HepG2 (cell line): ENCODE measurements around the gene ZNF653. TPM values are rescaled to one million over a fixed set of nuclear protein-coding genes. Genes with fewer than 3 reads are reported as not detected.

Experiments
- CHD4 ChIP-seq: fragments of 200-600 bp; sonication (generic); IDR thresholded peaks from 2 replicates; pipeline ENCODE4 v1.7.0; 2017; ENCODE audit warnings: mild to moderate bottlenecking, low read length, borderline replicate concordance
- CTCF ChIP-seq: sonication (generic); formaldehyde crosslinking; IDR thresholded peaks from 2 replicates; pipeline ENCODE4 v1.5.0; 2020; ENCODE audit warnings: mild to moderate bottlenecking, missing genetic modification reagents, moderate library complexity
- KDM1A ChIP-seq: IDR thresholded peaks from 2 replicates; pipeline ENCODE4 v1.6.1; 2016; ENCODE audit warnings: missing compliant biosample characterization
- NFYB ChIP-seq: sonication (generic); formaldehyde crosslinking; IDR thresholded peaks from 2 replicates; pipeline ENCODE4 v1.4.0; 2020; ENCODE audit warnings: missing genetic modification reagents
- PATZ1 ChIP-seq: sonication (generic); formaldehyde crosslinking; IDR thresholded peaks from 2 replicates; pipeline ENCODE4 v1.4.0; 2020; ENCODE audit warnings: missing genetic modification reagents
- SAP130 ChIP-seq: IDR thresholded peaks from 2 replicates; pipeline ENCODE4 v1.6.1; 2016; ENCODE audit warnings: low read depth
- SOX6 ChIP-seq, 2 experiments: fragments of 450-650 bp in 1 of 2; sonication (generic) in 1 of 2; formaldehyde crosslinking in 1 of 2; IDR thresholded peaks; 2 replicates each; pipeline versions ENCODE4 v1.4.0 to v1.6.1; 2017 to 2020; ENCODE audit warnings: antibody characterized with exemption in 1 of 2, mild to moderate bottlenecking in 1 of 2, missing genetic modification reagents in 1 of 2
- ZBTB4 ChIP-seq: sonication (generic); formaldehyde crosslinking; IDR thresholded peaks from 2 replicates; pipeline ENCODE4 v1.4.0; 2020; ENCODE audit warnings: missing genetic modification reagents, mild to moderate bottlenecking, borderline replicate concordance
- ZMYM3 ChIP-seq: sonication (generic); formaldehyde crosslinking; IDR thresholded peaks from 2 replicates; pipeline ENCODE4 v1.5.1; 2020; ENCODE audit warnings: mild to moderate bottlenecking, missing genetic modification reagents
- ZNF629 ChIP-seq: sonication (generic); formaldehyde crosslinking; conservative IDR thresholded peaks from 2 replicates; pipeline ENCODE4 v1.5.0; 2020; ENCODE audit warnings: missing genetic modification reagents
- ZNF687 ChIP-seq: sonication (generic); formaldehyde crosslinking; IDR thresholded peaks from 2 replicates; pipeline ENCODE4 v1.5.1; 2020; ENCODE audit warnings: mild to moderate bottlenecking, missing genetic modification reagents, moderate library complexity
- polyA plus RNA-seq, 8 experiments: library from polyadenylated mRNA; depleted of rRNA in 3 of 8; stranded (reverse) in 7 of 8; unstranded in 1 of 8; fragments of >200 nt; fragmentation: Illumina TruSeq in 4 of 8; extraction: Trizol in 4 of 8; gene quantifications; 2 replicates each; pipeline versions ENCODE4 v1.2.1 to v1.2.3, GENCODE V29; 2011 to 2016; ENCODE audit warnings: low read depth in 4 of 8, missing spikeins in 1 of 8, mixed read lengths in 1 of 8; ENCODE audit not compliant: insufficient read depth in 1 of 8
- total RNA-seq, 5 experiments: library from RNA; depleted of rRNA; stranded (reverse); fragments of >200 nt; fragmentation: Illumina TruSeq; extraction: Trizol; gene quantifications; 2 replicates each; pipeline ENCODE4 v1.2.3, GENCODE V29; 2016; ENCODE audit warnings: low read depth in 1 of 5

ZNF653 gene
- total and polyA plus RNA-seq, 2 of the 13 experiments (the other 11 are each of a cell fraction or from before 2014, with no cell fraction given), result 4.7 to 7.1 TPM

- TF ChIP-seq ZBTB4 (CRISPR knock-in tag), result no peak
- TF ChIP-seq SAP130 (CRISPR knock-in tag), result 0 out of 2 replicates have a peak, but pooled peaks have one; percentile 7
- peak; percentile 21; the same call in 1 of the 2 replicates for TF ChIP-seq NFYB
- TF ChIP-seq CTCF (CRISPR knock-in tag), result 0 out of 2 replicates have a peak, but pooled peaks have one; percentile 2
- TF ChIP-seq ZNF629, result peak; percentile 95
- peak; percentile 63; the same call in 1 of the 2 replicates for TF ChIP-seq PATZ1
- peak; percentile 42 for TF ChIP-seq ZNF687 (CRISPR knock-in tag)
- TF ChIP-seq ZMYM3 (CRISPR knock-in tag), result peak; percentile 84
- no peak for TF ChIP-seq SOX6 (IDR thresholded peaks at IDR 0.05)
- TF ChIP-seq SOX6 (CRISPR knock-in tag; IDR thresholded peaks at IDR 0.05), result 0 out of 2 replicates have a peak, but pooled peaks have one; percentile 14
- 0 out of 2 replicates have a peak, but pooled peaks have one; percentile 53 for TF ChIP-seq CHD4
- TF ChIP-seq KDM1A (CRISPR knock-in tag), result peak; percentile 78; the same call in 1 of the 2 replicates
These were observed 32.8 kb upstream of the ZNF653 start, which contains the start of gene CNN1 (continued) for GRCh38 chr19:11538232-11539036.
